SIG-M5 treated with dmso at 0.1 percent for 504 hours (cell line): ENCODE results near the gene BIN1.
"Not testable (repeated sequence)": the region's sequence is repeated elsewhere in the genome, so short reads cannot be mapped to it uniquely, and the experiment has no call there.

ENCODE experiments used
- DNase-seq: peaks from one replicate; lab custom pipeline; 2025; ENCODE audit not compliant: unreplicated experiment; lab: John Stamatoyannopoulos, UW

BIN1 gene

GRCh38 chr2:127047716-127048617 is 59.0 kb downstream of the BIN1 start:
- DNase-seq = no peak

DNA sequence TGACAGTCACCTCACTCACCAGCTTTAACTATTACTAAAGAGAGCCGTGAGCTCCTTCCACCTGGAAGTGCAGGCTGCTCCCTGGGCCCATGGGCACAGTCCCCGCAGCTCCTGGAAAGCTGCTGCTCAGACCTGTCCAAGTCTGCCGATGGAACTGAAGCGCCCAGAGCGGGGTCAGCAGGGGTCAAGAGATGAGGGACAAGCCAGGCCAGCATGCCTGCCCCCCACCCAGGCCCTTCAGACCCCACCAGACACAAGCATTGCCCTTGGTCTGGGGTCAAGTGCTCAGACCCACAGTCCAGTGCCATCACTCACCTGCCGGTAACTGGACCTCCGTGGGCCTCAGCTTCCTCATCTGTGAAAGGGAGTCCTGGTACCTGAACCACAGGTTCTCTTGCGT is 59.9 kb downstream of the BIN1 start:
- DNase-seq = no peak

- DNase-seq = no peak
Measured at GRCh38 chr2:127046579-127046978, 60.4 kb downstream of the BIN1 start.

DNA sequence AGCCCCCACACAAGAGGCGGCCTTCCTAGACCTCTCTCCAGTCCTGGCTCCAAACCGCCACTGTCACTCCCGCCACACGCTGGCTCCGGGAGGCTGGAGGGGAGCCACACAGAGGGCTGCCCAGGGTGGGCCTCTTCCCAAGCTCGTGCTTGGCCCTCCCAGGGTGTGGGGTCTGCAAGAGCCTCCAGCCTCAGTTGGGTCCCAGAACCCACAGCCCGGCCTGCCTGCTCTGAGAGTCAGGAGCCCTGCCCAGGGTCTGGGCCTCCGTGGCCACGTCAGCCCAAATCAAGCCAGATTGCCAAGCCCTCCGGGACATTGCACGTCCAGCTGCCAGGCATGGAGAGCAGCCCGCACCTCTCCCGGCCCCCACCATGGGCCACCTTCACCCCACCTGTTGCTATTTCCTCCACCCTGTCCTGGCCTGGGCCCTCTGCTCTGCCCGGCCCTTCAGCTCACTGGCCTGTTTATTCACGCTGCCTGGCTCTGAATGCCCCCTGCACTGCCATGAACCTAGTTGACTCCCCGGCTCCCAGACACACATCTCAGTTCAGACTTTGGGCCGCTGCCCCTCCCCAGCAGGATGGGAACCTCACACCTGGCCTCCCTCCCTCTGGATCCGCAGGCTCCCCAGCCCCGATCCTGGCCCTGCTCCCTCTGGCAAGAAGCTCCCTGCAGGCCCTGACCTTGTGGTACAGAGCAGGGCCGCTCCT is 61.0 kb downstream of the BIN1 start:
- DNase-seq = no peak

GRCh38 chr2:127044977-127045661 is 61.8 kb downstream of the BIN1 start:
- DNase-seq = no peak

- DNase-seq = no peak
Measured at GRCh38 chr2:127044165-127044718, 62.7 kb downstream of the BIN1 start.

GRCh38 chr2:127043367-127044164 is 63.4 kb downstream of the BIN1 start:
- no peak for DNase-seq

- DNase-seq = no peak
Measured at GRCh38 chr2:127041259-127041970, 65.5 kb downstream of the BIN1 start.

DNA sequence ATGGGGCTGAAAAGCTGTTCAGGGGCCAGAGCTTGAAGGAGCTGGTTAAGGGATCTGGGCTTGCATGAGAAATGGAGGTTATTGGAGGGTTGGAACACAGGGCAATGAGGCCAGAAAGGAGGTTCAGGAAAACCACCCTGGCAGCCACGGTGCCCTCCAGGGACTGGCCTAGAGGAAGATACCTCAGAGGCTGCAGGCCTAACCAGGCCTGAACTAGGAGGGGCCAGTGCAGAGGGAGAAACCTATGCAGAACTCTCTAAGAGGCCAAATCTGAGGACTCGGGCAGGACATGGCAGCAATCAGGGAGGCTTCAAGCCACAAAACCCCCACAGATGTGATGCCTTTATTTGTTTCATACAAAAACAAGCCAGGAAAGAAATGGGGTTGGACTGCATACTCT is 66.8 kb downstream of the BIN1 start:
- no peak for DNase-seq

- DNase-seq = no peak
Measured at GRCh38 chr2:127039387-127040031, 67.4 kb downstream of the BIN1 start.

- DNase-seq = no peak
Measured at GRCh38 chr2:127037476-127037875, 69.5 kb downstream of the BIN1 start.

DNA sequence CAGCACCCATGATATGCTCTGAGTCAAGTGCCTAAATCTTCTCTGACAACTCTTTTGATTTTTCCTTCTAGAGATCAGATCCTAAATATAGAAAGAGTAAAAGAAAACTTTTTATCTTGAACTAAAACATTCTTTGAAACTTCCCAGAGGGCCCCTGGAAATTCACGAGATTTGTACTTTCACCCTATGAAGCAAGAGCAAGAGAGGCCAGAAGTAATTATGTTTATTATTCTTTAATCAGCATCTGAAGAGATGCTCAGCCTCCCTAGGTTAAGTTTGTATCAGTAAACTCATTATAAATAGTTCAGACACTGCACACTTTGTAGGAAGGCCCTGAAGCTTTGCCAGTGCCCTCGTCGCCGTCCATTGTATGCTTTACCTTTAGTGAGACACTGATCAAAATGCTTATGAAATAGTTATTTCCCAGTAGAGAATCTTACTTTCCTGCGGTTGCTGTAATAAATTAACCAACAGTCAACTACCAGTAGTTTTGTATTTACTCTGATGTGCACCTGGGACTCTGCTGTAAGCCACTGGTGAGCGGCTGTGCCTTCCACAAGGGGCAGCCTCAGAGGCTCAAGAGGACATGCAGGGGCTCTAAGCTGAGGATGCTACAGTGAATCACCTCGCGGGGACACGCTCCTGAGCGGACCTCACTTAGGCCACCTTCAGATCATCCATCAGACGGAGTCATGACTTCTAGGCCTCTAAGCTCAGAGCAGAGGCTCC is 71.9 kb downstream of the BIN1 start:
- no peak for DNase-seq

- no peak for DNase-seq
Measured at GRCh38 chr2:127034051-127034450, 72.9 kb downstream of the BIN1 start.

DNA sequence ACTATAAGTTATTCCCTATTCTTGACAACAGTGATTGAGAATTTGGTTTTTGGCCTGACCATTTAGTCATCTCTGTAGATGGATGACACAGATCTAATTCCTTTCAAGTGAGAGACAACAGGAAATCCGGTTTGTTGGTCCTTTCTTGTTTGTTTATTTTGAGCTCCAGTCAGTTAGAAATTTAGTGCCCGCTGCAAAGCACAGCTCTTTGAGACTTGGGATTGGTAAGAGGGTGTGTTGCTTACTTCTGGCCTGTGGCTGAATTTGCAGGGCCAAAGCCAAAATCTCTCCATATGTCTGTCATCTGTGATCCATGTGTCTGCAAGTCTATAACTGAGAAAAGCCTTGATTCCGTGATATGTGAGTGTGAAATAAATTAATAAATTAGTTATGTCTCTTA is 74.3 kb downstream of the BIN1 start:
- no peak for DNase-seq

- DNase-seq = no peak
Measured at GRCh38 chr2:127029350-127030051, 77.5 kb downstream of the BIN1 start.

DNA sequence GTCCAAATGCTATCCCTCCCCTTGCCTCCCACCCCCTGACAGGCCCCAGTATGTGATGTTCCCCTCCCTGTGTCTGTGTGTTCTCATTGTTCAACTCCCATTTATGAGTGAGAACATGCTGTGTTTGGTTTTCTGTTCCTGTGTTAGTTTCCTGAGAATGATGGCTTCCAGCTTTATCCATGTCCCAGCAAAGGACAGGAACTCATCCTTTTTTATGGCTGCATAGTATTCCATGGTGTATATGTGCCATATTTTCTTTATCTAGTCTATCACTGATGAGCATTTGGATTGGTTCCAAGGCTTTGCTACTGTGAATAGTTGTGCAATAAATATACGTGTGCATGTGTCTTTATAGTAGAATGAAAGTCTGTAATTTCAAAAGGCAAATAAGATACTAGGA is 78.2 kb downstream of the BIN1 start:
- DNase-seq = not testable (repeated sequence)

DNA sequence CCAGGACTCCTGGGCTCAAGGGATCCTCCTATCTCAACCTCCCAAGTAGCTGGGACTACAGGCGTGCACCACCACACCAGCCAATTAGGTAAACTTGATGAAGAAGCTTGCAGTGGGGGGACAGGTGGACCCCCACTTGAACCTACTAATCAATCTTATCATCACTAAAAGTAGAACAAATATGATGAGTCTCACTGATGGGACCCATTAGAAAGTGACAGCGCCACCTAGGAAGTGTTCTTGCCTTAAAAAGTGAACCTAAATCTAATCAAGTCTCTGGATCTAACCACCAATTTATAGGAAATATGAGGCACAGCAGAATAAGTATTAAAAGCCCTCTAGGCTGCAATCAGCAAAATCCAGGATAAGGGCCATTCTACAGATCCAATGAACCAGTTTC is 79.2 kb downstream of the BIN1 start:
- peak; percentile 10 for DNase-seq
